ENCODE data around the gene PTPRS. TPM values are rescaled to one million over a fixed set of nuclear protein-coding genes. Genes with fewer than 3 reads are reported as not detected.

PTPRS gene
- total and polyA plus RNA-seq, 9 of the 15 experiments (the other 6 are each of a cell fraction or from before 2014, with no cell fraction given), result 1.1 to 49.4 (median 14.1) TPM

- TF ChIP-seq ZNF197 (CRISPR knock-in tag; IDR thresholded peaks at IDR 0.05; ENCODE audit: low read depth) (no peak), MECOM (CRISPR knock-in tag; IDR thresholded peaks at IDR 0.05) (no peak), RAD51 (IDR thresholded peaks at IDR 0.05; ENCODE audit: borderline replicate concordance, low read depth) (no peak), HMGXB4 (CRISPR knock-in tag; IDR thresholded peaks at IDR 0.05) (no peak)
- TF ChIP-seq, protein P1, sequence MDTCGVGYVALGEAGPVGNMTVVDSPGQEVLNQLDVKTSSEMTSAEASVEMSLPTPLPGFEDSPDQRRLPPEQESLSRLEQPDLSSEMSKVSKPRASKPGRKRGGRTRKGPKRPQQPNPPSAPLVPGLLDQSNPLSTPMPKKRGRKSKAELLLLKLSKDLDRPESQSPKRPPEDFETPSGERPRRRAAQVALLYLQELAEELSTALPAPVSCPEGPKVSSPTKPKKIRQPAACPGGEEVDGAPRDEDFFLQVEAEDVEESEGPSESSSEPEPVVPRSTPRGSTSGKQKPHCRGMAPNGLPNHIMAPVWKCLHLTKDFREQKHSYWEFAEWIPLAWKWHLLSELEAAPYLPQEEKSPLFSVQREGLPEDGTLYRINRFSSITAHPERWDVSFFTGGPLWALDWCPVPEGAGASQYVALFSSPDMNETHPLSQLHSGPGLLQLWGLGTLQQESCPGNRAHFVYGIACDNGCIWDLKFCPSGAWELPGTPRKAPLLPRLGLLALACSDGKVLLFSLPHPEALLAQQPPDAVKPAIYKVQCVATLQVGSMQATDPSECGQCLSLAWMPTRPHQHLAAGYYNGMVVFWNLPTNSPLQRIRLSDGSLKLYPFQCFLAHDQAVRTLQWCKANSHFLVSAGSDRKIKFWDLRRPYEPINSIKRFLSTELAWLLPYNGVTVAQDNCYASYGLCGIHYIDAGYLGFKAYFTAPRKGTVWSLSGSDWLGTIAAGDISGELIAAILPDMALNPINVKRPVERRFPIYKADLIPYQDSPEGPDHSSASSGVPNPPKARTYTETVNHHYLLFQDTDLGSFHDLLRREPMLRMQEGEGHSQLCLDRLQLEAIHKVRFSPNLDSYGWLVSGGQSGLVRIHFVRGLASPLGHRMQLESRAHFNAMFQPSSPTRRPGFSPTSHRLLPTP (IDR thresholded peaks at IDR 0.05; ENCODE audit: borderline replicate concordance, extremely low read depth, insufficient read length), result no peak
Observed at GRCh38 chr19:5319516-5319915, 21.1 kb downstream of the PTPRS start (continued).

GRCh38 chr19:5318306-5318705 lies 22.3 kb downstream of the PTPRS start:
- POLR2A ChIA-PET, result interaction anchor here (1.7 kb wide), 1 partner anchor 9 kb away, joined by 6 read pairs; no protein-coding TSS in a partner anchor
- DNase-seq (ENCODE audit: extremely low read depth in 1 of 4, low spot score in 3 of 4), result no peak
- Histone ChIP-seq H3K27me3 (ENCODE audit: control insufficient read depth in 2 of 2, insufficient read depth in 2 of 2, low read length in 2 of 2) (no peaks in the 10 kb centered on the region; a peak in 1 of 5 replicates), H3K36me3 (ENCODE audit: control insufficient read depth, insufficient read depth, low read length) (no peaks in the 10 kb centered on the region), H3K4me3 (no peak overlapping the region), H3K27ac (ENCODE audit: extremely low read depth, low read depth, low read length) (no peak overlapping the region), H4K20me1 (replicated peaks; ENCODE audit: control insufficient read depth, insufficient read depth, low read length) (peaks cover 8% of the 10 kb centered on the region), H3K4me1 (replicated peaks in 1 of 2; ENCODE audit: control insufficient read depth in 2 of 2, insufficient read depth in 2 of 2, low read length in 2 of 2) (peaks cover 5 to 12% of the 10 kb centered on the region in 2 experiments; a peak in 3 of 5 replicates), H3K9me1 (ENCODE audit: control insufficient read depth, insufficient read depth, low read length) (no peaks in the 10 kb centered on the region), H3K79me2 (ENCODE audit: control insufficient read depth, insufficient read depth, low read length) (no peaks in the 10 kb centered on the region), H3K4me2 (ENCODE audit: insufficient read depth, low read length) (no peak overlapping the region), H3K9me3 (replicated peaks; ENCODE audit: control insufficient read depth, insufficient read depth, low read depth, low read length) (no peaks in the 10 kb centered on the region), H2AFZ (ENCODE audit: low read depth, low read length) (no peak overlapping the region), H3K9ac (ENCODE audit: insufficient read depth in 1 of 2, low read depth in 2 of 2, low read length in 2 of 2) (no peak overlapping the region)
- in situ Hi-C loops (cut with MboI), result no loop called here
- WGBS (ENCODE audit: insufficient coverage, low coverage, missing lambda C conversion rate), result 44% methylated on average over 5 of the region's 6 CpGs
- BruUV-seq (replicated peaks), result no TSS peak
- intact Hi-C loops (cut with micrococcal nuclease), result no loop called here
- CTCF ChIA-PET (ENCODE audit: low intra/inter-chr PET ratio), result no interaction called here
- no peak for ATAC-seq
- FAIRE-seq, result no peak
- TF ChIP-seq HDAC2 (IDR thresholded peaks at IDR 0.05) (0 out of 2 replicates have a peak, but pooled peaks have one; percentile 47), ZNF24 (IDR thresholded peaks at IDR 0.05) (peak; percentile 69; the same call in 1 of the 2 replicates), RBM25 (IDR thresholded peaks at IDR 0.05; ENCODE audit: low read depth, low read length, severe bottlenecking) (peak; percentile 94), E2F6 (IDR thresholded peaks at IDR 0.05; ENCODE audit: borderline replicate concordance in 1 of 2, extremely low read depth in 1 of 2, insufficient read depth in 1 of 2, insufficient read length in 1 of 2, low read depth in 1 of 2, low read length in 1 of 2, poor library complexity in 1 of 2, severe bottlenecking in 1 of 2) (no peak), SMARCA5 (IDR thresholded peaks at IDR 0.05) (peak; percentile 82; the same call in 1 of the 2 replicates), BCOR (IDR thresholded peaks at IDR 0.05) (peak; percentile 95), ADNP (tag; IDR thresholded peaks at IDR 0.05) (peak; percentile 61; the same call in 1 of the 2 replicates), NUFIP1 (IDR thresholded peaks at IDR 0.05; ENCODE audit: partially characterized antibody) (no peak), POLR3A (IDR thresholded peaks at IDR 0.05; ENCODE audit: borderline replicate concordance, extremely low read depth, insufficient read depth, insufficient read length) (no peak), PTBP1 (IDR thresholded peaks at IDR 0.05; ENCODE audit: low read depth, low read length) (no peak), LARP7 (IDR thresholded peaks at IDR 0.05) (no peak), ZNF785 (CRISPR knock-in tag; IDR thresholded peaks at IDR 0.05) (no peak)

Measured in K562 (cell line).